GM12892 (cell line): ENCODE measurements around the gene ENTPD7.

ENCODE experiments used
- DNase-seq: peaks from one replicate; pipeline ENCODE4 v3.0.0; 2011; ENCODE audit not compliant: insufficient read length
- FAIRE-seq: peaks from 2 replicates; lab custom pipeline; 2011; peaks lifted over from hg19 to GRCh38; lab: Jason Lieb, UNC
- POLR2A ChIP-seq: IDR thresholded peaks from 2 replicates; pipeline ENCODE4 v1.6.1; 2011; ENCODE audit warnings: low read depth, low read length, control low read depth
- POLR2AphosphoS5 ChIP-seq: IDR thresholded peaks from 2 replicates; pipeline ENCODE4 v1.6.1; 2011; ENCODE audit warnings: low read depth, low read length, control low read depth
- TAF1 ChIP-seq: IDR thresholded peaks from 2 replicates; pipeline ENCODE4 v1.6.1; 2011; ENCODE audit warnings: low read depth, mild to moderate bottlenecking, control low read depth, low read length, borderline replicate concordance

ENTPD7 gene

GRCh38 chr10:99674762-99675161, 15.5 kb downstream of the ENTPD7 start:
- FAIRE-seq (no peak), DNase-seq (no peak)
- TF ChIP-seq POLR2A (no peak), TAF1 (no peak), POLR2AphosphoS5 (no peak)

GRCh38 chr10:99676426-99676825, 17.1 kb downstream of the ENTPD7 start:
- no peak for TF ChIP-seq TAF1
- TF ChIP-seq POLR2A = no peak
- TF ChIP-seq POLR2AphosphoS5 = no peak
- FAIRE-seq (no peak), DNase-seq (no peak)

- DNase-seq (no peak), FAIRE-seq (no peak)
- TF ChIP-seq POLR2A = no peak
- no peak for TF ChIP-seq POLR2AphosphoS5
- no peak for TF ChIP-seq TAF1
Observed at GRCh38 chr10:99676895-99677294, 17.6 kb downstream of the ENTPD7 start.

GRCh38 chr10:99678921-99679320, 19.6 kb downstream of the ENTPD7 start:
- no peak for FAIRE-seq
- TF ChIP-seq TAF1 (no peak), POLR2AphosphoS5 (no peak), POLR2A (no peak)
- no peak for DNase-seq

- DNase-seq (no peak), FAIRE-seq (no peak)
- no peak for TF ChIP-seq POLR2A
- no peak for TF ChIP-seq TAF1
- TF ChIP-seq POLR2AphosphoS5 = no peak
Observed at GRCh38 chr10:99681553-99681952, 22.2 kb downstream of the ENTPD7 start.

GRCh38 chr10:99682032-99682431, 22.7 kb downstream of the ENTPD7 start:
- no peak for TF ChIP-seq POLR2A
- no peak for TF ChIP-seq POLR2AphosphoS5
- no peak for TF ChIP-seq TAF1
- DNase-seq = no peak
- no peak for FAIRE-seq

GRCh38 chr10:99682752-99683151, 23.4 kb downstream of the ENTPD7 start:
- DNase-seq (no peak), FAIRE-seq (no peak)
- TF ChIP-seq TAF1 = no peak
- no peak for TF ChIP-seq POLR2AphosphoS5
- TF ChIP-seq POLR2A = no peak

GRCh38 chr10:99685597-99685967, 26.3 kb downstream of the ENTPD7 start:
- FAIRE-seq (peak; percentile 79), DNase-seq (no peak)
- TF ChIP-seq POLR2A = no peak
- TF ChIP-seq TAF1 = no peak
- TF ChIP-seq POLR2AphosphoS5 = no peak

- DNase-seq (no peak), FAIRE-seq (no peak)
- no peak for TF ChIP-seq POLR2AphosphoS5
Observed at GRCh38 chr10:99689461-99689860, 30.2 kb downstream of the ENTPD7 start.

GRCh38 chr10:99693933-99694583, 34.7 kb downstream of the ENTPD7 start:
- FAIRE-seq = no peak
- no peak for TF ChIP-seq POLR2A
- no peak for TF ChIP-seq POLR2AphosphoS5
- no peak for TF ChIP-seq TAF1
- DNase-seq = no peak

GRCh38 chr10:99695761-99696160, 36.5 kb downstream of the ENTPD7 start:
- TF ChIP-seq POLR2AphosphoS5 (no peak), TAF1 (no peak), POLR2A (no peak)
- FAIRE-seq (no peak), DNase-seq (no peak)

GRCh38 chr10:99698504-99699080, 39.3 kb downstream of the ENTPD7 start:
- FAIRE-seq (no peak), DNase-seq (no peak)
- TF ChIP-seq POLR2A (no peak), TAF1 (no peak), POLR2AphosphoS5 (no peak)
